Measurements from ENCODE around the gene SMAD6.
A peak's percentile ranks its signal among the peaks of the same experiment; 100 is the strongest.
"Not testable (repeated sequence)": the region's sequence is repeated elsewhere in the genome, so short reads cannot be mapped to it uniquely, and the experiment has no call there.

SMAD6 gene

DNA sequence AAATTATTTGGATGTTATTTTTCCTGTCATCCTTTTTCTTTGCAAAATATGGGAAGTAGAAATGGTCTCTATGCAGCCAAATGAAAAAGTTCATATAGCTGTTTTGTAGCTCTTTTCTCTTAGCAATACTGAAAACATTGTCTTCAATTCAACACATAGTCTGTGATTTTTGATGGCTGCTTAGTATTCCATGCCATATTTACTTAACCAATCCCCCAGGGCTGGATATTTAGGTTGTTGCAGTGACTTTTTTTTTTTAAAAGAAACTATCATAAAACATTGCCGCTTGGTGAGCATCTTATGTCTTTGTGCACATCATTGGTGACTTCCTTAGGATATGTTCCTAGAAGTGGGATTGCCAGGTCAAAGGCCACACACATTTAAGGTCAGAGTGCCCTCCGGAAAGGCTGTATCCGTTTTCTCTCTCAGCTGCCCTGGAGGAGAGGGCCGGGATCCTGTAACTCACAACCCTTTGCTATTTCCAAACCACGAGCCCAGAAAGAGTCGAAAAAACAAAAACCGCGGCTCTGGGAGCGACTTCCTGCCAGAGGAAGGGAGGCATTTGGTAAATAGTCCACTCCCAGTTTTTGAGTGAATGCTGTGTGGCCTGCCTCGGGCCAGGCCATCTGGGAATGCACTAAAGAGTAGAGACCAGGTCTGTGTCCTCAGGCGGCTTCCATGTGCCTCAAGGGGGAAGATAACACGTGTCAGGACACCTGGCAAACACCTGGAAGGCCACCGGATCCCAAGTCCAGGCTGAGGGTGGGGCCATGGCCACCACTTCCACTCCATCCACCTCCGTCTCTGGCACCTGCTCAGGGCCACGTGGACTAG lies 41.9 kb downstream of the SMAD6 start:
- no peak for DNase-seq

- no peak for DNase-seq
These were observed 42.7 kb downstream of the SMAD6 start for GRCh38 chr15:66744610-66745279.

DNA sequence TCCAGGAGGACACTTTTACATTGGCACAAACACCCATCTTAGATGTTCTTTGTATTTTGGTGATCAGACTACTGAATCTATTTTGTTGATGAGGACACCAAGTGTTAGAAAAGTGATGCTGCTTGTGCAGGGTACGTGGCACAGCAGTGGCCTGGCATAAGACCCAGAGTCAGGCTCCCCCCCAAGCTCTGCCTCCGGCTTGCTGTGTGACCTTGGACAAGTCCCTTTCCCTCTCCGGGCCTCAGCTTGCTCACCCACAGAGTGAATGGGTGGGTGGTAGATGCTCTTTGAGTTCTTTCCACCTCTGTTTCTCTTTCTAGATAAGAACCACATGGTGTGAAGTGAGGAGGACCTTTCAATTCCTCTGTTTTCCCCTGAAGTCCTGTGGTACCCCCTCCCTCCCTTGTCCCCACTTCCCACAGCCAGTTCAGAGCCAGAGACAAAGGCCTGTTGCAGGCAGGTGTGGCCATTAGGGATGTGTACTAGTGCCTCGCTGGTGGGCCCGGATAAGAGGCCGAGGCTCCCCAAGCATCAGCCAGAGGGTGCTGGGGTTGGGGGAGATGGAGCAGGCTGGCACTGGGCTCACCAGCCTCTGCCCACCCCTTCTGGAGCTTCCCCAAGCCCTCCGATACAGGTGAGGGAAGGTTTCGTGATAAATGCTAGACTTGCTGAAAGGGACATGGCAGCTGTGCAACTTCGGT lies 43.6 kb downstream of the SMAD6 start:
- DNase-seq, result no peak

DNA sequence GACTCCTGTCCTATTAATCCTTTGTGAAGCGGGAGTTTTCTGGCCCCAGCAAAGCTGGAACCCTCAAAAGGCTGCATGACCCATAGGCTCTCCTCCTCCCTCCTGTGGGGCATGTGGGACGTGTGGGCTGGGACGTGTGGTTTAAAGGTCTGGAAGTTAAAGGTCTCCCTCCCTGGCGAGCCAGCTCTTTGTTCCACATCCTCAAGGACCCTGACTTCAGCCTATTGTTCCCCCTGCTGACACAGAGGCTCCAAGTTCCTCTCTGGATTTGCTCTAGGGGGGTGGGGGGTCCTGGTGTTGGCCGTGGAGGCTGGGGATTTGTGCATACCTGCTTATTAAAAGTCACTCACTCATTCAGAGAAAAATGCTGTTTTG lies 44.2 kb downstream of the SMAD6 start:
- DNase-seq, result no peak

DNA sequence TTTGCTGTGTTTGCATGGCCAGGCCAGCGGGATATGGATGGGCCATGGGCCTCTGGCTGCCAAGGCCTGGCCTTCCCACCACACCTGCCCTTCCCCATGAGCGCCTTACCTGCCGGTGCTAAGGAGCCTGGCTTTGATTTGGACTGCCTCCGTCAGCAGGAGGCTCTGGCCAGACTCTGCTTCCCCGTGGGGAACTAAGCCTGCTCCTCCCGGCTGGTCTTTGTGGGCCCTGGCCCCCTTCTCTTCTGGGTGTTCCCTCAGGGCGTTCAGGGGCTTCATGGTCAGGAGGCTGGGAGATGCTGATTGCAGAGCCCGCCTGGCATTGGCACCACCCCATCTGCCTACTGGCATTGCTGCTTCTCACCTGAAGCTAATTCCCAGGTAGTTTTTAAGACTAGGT lies 45.2 kb downstream of the SMAD6 start:
- no peak for DNase-seq

DNA sequence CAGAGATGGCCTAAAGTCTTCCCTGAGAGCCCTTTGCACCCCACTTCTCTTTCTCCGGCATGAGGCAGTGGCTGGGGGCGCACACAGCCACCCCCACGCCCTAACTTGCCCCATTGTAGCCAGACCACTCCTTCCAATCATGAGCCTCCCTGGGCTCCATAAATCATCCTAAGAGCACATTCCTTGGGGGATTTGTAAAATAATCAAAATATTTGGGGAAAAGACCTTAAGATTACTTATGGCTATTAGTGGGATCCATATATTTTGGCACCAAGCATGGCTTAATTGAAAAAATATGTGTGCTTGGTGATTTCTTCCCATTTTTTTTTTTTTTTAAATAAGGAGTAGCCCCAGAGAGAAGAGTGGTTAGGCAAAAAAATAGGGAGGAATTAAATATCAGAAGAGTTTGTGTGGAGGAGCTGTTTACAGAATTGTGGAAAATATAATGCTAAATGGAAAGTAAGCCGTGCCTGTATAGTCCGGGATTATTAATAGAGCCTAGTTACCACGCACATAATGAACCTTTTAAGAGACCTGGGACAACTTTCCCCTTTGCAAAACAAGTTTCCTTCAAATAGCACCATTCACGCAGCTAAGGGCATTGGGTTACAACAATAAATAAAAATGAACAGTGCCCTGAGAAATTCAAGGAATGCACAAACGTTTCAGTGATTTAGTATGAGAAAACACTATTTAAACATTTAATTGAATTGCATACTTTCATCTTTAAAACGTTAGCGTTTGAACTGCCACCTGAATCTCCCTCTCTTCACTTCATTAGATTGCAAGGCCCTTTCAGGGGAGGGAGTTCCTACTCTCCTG lies 46.1 kb downstream of the SMAD6 start:
- DNase-seq, result peak; percentile 60

GRCh38 chr15:66748708-66749035 lies 46.6 kb downstream of the SMAD6 start:
- DNase-seq, result no peak

DNA sequence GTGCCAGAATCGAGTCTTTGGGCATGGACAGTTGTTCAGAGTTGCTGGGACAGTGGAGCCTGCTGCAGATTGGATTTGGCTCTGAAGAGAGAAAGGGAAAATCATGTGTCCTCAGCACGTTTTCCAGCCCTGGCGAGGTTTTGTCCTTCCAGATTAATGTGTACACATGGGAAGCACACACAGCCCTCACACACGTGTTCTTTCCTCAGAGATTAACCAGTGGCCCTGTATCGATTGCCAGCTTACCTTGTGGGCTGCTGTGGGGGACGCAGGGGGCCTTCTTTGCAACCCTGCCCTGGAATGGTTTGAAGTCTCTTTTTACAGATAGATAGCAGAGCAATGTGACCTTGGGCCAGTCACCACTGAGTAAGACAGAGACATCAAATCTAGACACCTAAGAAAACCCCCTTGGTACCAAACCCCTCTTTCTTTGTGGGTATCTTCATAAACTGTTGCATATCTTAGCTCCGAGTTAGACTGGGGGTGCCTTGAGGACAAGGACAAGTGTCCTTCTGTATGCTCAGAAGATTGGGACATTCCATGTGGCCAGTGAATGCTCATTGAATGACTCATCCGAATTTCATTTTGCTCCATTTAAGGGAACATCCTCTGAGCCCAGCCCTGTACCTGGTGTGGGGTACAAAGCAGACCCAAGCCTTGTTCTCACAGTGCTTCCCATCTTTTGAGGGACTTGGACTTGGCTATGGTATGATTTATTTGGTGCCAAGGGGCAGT lies 48.0 kb downstream of the SMAD6 start:
- DNase-seq, result no peak

GRCh38 chr15:66750609-66751008 lies 48.6 kb downstream of the SMAD6 start:
- DNase-seq, result no peak

GRCh38 chr15:66751579-66751978 lies 49.5 kb downstream of the SMAD6 start:
- no peak for DNase-seq

- no peak for DNase-seq
These were observed 50.0 kb downstream of the SMAD6 start for GRCh38 chr15:66752078-66752477.

GRCh38 chr15:66753687-66754377 lies 51.8 kb downstream of the SMAD6 start:
- no peak for DNase-seq

DNA sequence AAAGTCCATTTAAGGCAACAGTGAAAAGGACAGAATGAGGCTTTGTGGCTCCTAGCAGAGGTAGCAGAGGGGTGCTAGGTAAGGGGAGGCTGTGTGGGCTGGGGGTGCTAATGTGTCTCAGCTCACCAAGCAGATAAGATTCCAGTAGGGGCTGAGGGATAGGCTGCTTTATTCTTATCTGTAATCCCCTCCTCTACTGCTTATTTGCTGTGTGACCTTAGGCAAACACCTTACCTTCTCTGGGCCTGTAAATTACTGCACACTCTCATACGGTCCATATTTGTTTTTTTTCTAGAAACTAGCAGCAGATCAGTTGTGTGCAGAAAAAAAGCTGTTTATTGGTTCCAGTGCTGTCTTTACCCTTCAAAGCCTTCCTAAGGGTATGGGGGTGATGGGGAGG lies 52.8 kb downstream of the SMAD6 start:
- no peak for DNase-seq

GRCh38 chr15:66755298-66756068 lies 53.4 kb downstream of the SMAD6 start:
- DNase-seq, result no peak

GRCh38 chr15:66756295-66756694 lies 54.3 kb downstream of the SMAD6 start:
- peak; percentile 77 for DNase-seq

- no peak for DNase-seq
These were observed 55.0 kb downstream of the SMAD6 start for GRCh38 chr15:66757030-66757429.

DNA sequence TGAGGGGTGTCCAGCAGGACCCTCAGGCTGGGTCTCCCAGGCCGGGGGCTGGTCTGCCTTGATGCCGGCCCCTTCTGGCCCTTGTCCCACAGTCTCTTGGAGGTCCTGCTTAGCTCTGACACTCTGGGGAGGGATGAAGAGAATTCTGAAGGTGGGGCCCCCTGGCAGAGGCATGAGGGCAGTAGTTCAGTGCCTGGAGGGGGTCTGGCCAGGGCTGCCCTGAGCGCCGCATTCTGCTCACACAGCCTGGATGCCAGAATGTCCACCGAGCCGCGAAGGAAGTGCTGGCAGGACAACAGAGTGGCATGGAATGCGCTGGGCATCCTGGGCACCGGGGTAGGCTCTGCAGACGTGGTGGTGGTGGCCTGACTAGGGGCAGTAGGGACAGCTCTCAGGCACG lies 55.5 kb downstream of the SMAD6 start:
- no peak for DNase-seq

GRCh38 chr15:66758217-66758616 lies 56.2 kb downstream of the SMAD6 start:
- not testable (repeated sequence) for DNase-seq

- DNase-seq, result no peak
These were observed 56.8 kb downstream of the SMAD6 start for GRCh38 chr15:66758844-66759243.

DNA sequence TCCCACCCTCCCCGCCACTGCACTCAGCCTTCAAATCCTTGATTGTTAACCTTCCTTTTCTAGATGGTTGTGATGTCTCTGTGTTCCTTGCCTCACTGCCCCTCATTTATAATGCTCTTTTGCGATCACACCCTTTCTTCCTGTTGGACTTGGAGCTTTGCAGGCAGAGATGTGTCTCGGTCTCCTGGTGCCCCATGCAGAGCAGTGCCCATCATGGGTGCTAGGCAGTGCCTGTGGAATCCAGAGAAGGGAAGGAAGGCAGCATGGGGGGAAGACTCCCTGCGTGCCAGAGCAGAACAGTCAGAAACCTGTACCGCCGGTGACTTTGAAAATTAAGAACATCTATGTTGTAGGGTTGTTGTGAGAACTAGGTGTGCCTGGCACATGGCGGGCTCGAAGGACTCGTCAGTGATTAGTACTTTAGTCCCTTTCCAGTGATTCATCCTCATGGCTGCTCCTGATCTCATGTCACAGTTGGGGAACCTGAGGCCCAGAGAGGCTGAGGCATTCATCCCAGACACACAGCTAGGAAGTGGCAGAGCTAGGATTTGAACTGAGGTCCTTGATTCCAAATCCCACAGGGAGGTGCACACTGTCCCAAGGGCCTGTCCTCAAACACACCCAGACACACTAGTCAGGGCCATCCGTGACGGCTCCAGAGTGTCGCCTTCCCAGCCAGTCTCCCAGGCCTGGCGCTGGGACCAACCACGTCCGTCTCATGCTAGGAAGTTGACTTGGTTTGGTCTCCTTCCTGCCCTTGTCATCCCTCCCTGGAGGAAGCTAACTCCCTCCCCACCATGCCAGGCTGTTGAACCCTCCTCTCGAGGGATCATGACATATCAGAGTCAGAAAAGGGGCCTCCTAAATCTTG lies 58.3 kb downstream of the SMAD6 start:
- no peak for DNase-seq

Measured in eye (tissue), 1 donor.